ENCODE measurements around the gene CDC27.
A peak's percentile ranks its signal among the peaks of the same experiment; 100 is the strongest.
"Not testable (repeated sequence)": the region's sequence is repeated elsewhere in the genome, so short reads cannot be mapped to it uniquely, and the experiment has no call there.

Gene CDC27, protein sequence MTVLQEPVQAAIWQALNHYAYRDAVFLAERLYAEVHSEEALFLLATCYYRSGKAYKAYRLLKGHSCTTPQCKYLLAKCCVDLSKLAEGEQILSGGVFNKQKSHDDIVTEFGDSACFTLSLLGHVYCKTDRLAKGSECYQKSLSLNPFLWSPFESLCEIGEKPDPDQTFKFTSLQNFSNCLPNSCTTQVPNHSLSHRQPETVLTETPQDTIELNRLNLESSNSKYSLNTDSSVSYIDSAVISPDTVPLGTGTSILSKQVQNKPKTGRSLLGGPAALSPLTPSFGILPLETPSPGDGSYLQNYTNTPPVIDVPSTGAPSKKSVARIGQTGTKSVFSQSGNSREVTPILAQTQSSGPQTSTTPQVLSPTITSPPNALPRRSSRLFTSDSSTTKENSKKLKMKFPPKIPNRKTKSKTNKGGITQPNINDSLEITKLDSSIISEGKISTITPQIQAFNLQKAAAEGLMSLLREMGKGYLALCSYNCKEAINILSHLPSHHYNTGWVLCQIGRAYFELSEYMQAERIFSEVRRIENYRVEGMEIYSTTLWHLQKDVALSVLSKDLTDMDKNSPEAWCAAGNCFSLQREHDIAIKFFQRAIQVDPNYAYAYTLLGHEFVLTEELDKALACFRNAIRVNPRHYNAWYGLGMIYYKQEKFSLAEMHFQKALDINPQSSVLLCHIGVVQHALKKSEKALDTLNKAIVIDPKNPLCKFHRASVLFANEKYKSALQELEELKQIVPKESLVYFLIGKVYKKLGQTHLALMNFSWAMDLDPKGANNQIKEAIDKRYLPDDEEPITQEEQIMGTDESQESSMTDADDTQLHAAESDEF

DNA sequence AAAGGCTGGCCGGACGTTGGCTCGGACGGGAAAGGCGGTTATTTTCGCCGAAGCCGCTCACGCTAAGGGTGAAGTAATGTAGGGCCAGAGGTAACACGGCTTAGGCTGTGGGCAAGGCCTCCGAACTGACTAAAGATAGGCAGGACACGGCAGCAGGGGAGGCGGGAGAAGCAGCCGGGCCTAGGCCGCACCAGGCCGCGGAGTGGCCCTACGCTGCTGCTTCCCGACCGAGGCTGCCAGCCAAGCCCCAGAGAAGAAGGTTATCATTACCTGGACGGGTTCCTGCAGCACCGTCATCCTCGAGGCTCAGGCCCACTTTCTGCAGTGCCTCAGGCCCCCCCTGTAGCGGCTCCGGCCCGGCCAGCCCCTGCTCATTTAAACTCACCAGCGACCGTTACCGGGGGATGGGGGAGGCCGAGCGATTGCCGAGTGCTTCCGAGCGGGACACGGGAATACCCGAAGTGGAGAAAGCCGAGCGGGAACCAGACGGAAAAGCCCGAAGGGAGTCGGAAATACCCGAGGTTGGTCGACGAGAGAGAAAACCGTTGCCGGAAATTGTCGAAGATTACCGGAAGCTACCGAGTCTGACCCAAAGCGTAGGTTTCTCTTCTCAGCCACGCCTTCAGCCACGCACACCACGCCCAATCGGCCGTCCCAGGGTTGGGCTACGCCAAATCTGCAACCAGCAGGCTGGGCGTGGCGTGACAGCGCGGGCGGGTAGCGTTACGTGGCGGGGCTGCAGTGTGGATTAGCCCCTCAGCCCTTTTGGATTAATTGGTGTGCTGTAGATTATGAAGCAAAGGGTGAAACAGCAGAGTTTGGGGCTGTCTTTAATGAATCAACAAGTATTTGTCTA, at the start of gene CDC27:
TSS of gene CDC27 (minus strand) at position 420 of the 856 bp plus-strand sequence. CDS start at position 297, 123 bp downstream.
- peak; percentile 97 for DNase-seq

DNA sequence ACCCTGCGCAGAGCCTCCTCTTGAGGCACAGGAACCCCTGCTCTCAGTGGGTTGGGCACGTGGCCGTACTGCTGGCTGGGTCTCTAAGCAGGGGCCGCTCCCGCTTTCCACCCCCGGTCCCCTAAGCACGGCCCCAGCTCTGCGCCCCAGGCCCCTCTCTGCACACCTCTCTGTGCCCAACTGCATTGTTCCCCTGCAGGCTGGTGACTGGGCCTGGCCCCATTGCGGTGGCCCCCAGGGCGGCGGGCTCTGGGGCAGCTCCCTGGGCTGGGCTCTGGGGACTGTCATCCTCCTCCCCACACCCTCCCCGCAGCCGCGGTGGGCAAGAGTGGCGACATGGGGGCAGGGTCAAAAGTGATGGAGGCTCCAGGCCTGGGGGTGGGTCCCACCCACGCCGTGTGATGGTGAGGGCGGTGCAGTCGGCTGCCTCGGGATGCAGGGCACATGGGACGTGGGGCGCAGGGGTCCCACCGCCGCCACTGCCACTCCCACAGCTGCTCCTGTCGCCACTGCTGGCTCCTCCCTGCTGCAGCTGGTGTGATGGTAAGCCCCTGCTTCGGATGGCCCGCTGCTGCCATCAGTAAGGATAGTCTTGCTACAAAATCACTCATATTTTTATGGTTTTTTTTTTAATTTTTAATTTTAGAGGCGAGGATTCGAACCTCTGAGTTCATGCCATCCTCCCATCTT, 49.4 kb upstream of the CDC27 start:
- no peak for DNase-seq

DNA sequence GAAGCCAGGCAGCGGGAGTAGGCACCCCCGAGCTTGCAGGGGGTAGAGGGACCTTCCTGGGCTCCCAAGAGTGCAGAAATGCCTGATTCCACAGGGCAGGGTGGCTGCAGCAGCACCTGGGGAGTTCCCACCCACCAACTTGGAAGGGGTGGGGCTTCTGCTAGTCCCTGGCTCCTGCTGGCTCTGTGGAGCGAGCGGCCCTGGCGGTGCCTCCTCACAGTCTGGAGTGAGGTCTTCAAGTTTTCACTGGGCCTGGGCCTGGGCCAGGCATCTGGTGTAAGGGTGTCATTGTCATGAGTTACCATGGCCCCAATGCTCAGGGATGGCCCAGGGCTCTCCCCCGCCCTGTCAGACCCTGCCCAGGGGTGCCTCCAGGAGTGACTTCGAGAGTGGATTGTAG, 48.7 kb upstream of the CDC27 start:
- DNase-seq = no peak

DNA sequence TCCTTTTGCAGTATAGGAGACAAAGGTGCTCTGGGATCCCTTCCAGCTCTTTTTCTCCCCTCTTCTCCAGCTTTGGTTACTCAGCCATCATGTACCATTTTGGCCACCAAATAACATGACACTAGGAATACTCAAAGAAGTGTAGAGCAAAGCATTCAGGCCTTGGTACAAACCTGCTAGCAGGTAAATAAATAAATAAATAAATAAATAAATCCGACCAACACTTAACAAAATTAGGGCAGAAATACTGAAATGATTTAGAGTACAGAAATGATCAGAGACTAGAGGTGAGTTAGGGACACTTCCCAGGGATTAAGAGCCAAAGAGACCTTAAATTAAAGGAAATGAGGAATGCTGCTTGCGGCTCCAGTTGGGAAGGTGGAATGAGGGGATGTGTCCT, 46.8 kb upstream of the CDC27 start:
- no peak for DNase-seq

DNA sequence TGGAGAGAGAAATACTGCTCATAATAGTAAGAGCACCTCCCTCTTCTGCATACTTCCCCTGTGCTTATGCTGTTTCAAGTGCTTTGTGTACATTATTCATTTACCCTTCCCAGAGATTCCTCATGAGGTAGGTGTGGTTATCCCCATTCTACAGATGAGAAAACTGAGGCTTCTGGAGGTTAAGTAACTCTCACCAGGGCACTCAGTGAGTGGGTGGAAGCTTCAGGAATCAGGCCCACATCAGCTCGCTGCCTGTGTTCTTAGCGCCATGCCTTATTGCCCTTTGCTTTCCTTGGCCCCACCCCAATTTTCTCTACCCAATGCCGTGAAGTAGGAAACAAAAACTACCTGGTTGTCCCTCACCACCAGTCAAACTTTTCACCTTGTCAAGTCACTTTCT, 46.4 kb upstream of the CDC27 start:
- no peak for DNase-seq

DNA sequence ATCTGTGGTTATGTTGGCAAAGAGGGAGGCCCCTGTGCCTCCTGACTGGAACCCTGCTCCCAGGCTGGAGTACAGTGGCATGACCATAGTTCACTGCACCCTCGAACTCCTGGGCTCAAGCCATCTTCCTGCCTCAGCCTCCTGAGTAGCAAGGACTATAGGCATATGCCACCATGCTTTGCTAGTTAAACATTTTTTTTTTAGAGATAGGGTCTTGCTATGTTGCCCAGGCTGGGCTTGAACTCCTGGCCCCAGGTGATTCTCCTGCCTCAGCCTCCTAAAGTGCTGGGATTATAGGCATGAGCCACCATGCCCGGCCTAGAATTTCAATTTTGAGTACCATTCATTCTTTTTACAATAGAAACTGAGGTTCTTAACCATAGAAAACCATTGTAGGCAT, 43.4 kb upstream of the CDC27 start:
- DNase-seq = no peak

DNA sequence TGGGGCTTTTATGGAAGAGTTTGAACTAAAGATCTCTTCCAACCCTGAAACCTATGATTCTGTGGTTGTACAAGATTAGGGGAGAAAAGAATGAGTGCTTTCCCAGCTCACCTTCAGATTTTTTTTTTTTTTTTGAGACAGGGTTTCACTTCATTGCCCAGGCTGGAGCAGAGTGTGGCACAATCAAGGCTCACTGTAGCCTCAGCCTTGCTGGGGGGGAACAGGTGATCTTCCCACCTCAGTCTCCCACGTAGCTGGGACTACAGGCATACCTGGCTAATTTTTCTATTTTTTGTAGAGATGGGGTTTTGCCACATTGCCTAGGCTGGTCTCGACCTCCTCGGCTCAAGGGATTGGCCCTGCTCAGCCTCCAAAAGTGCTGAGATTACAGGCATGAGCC, 42.8 kb upstream of the CDC27 start:
- no peak for DNase-seq

DNA sequence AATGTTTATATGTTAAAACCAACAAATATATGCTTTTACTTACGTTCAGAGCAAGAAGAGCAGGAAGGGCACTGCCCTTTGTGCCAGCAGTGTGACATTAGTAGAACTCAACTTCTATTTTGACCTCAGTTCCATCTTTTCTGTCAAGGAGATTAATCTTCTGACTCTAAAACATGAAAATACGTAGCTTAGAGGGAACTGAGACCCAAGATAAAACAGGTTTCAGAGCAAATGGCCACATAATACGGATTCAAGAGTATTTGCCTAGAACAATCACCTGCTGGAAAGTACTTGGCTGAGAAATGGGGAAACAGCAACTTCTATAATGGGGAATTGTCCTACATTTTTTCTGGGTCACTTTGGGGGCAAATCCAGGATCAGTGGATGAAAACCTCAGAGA, 42.2 kb upstream of the CDC27 start:
- no peak for DNase-seq

DNA sequence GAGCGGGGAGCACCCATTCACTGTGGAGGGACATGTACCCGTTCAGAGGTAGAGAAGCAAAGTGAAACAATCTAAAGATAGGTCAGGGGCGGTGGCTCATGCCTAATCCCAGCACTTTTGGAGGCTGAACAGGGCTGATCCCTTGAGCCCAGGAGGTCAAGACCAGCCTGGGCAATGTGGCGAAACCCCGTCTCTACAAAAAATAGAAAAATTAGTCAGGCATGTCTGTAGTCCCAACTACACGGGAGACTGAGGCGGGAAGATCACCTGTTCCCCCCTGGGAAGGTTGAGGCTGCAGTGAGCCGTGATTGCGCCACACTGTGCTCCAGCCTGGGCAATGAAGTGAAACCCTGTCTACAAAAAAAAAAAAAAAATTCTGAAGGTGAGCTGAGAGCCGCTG, 41.8 kb upstream of the CDC27 start:
- no peak for DNase-seq

DNA sequence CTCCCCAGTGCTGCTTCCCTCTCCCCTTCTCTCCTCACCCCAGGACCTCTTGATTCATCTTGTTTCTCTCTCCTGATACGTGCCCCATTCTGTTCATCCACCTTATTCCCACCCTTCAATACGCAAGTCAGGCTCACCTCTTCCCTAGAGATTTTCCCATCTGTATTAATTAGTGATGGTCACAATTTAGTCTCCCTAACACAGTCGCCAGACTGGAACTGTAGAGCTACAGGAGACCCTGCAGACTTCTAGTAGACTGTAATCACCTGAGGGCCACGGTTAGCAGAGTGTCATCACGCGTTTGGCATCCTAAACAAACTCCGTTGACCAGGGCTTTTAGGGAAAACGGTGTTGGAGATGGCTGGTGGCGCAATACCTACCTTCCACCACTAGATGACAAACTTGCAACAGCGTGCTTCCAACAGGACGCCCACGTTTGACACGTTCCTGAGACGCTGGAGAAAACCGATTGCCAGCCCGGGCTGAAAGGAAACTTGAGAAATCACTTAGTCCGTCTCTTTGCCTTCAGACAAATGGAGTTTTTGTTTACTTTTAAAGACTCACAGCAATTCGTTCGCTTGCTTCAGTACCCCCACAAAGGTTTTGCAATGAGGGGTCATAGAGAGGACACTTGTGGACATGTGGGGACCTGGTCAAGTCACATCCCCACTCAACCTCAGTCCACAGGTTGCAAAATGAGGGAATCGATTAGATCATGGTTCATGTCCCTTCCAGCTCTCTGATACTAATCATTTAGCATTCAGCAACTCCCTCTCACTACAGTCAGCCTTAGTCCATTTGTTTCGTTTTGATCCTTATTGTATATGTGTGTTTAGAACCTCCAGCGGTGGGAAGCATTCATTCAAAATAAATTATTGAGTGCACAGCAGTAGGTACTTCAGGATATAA, 40.7 kb upstream of the CDC27 start:
- peak; percentile 53 for DNase-seq

DNA sequence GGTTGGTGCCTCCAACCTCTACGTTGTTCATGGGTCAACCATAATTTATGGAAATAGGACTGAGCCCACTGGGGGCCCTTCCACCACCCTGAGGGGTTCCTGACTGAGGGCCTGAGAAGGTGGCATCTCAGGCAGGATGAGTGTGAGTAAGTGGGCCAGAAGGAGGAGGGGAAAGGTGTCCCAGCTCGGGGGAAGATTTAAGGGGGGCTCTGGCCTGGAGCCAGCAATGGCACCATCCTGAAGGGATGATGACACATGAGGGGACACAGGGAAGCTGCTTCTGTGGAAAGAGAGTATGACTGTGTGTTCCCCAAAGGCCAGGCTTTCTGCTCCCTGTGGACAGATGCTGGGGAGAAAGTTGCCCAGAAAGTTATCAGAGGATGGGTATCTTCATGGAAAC, 38.8 kb upstream of the CDC27 start:
- DNase-seq = no peak

DNA sequence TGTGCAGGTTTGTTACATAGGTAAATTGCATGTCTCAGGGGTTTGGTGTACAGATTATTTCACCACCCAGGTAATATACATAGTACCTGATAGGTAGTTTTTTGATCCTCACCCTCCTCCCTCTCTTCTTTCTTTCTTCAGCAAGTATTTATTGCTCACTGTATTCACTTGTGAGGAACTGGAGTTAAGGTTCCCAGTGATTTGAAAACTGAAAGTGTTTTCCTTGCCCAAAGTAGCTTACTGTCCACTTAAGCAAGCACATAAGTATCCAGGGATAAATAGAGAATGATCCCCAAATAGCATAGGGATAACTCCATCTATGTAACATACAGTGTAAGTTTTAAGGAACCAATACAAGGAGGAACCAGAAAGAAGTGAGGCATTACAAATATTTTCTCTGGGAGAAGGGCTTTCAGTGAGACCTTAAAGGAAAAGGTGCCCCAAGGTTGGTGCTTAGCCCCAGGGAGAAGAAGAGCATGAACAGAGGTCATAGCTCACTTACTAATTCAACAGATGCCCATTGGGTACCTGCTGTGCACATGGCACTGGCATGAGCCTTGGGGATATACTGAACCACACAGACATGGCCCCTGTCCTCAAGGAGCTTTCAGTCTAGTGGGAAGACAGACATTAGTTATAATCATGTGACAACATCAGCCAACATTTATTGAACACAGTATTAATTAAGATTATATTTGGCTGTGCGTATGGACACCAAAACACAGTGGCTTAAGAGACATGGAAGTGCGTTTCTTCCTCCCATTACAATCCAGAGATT, 37.0 kb upstream of the CDC27 start:
- DNase-seq = no peak

DNA sequence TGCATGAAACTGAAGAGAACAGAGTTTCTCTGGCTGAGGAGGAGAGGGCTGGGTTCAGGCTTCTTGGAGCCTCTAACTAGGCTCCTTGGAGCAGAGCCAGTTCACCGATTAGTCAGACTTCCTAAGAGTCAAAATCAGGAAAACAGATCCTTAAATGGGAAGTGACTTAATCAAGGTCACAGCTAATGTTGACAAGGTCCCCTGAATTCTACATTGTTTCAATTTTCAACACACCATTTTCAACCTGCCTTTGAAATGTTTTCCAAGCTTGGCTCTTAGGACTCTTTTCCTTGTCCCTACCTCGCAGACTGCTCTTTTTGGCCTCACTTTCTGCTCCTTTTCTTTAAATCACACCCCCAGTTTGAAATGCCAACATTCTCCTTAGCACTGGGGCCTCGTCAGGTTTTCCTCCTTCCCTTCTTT, 36.4 kb upstream of the CDC27 start:
- no peak for DNase-seq

DNA sequence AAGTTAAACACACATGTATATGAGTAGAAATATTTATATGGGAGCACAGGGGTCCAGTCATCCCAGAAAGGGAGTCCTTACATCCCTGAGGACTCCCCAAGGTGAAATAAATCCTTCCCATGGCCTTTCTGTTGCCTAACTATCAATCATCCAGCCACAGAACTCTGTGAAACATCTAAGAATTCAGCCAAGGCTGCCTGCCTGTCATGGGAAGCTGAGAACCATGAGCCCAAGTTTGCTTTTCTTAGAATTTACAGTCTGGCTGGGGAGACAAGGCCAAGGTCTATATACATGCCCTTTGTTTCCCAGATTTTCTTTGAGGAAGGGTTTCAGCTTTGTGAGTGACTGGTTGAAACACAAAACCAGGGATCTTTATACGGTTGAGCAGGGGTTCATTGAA, 35.9 kb upstream of the CDC27 start:
- no peak for DNase-seq

DNA sequence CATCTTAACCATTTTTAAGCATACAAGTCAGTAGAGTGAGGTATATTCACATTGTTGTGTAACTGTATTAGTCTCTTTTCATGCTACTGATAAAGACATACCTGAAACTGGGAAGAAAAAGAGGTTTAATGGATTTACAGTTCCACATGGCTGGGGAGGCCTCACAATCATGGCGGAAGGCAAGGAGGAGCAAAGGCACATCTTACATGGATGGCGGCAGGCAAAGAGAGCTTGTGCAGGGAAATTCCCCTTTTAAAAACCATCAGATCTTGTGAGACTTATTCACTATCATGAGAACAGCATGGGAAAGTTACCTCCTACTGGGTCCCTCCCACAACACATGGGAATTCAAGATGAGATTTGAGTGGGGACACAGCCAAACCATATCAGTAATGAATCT, 35.0 kb upstream of the CDC27 start:
- DNase-seq = not testable (repeated sequence)

DNA sequence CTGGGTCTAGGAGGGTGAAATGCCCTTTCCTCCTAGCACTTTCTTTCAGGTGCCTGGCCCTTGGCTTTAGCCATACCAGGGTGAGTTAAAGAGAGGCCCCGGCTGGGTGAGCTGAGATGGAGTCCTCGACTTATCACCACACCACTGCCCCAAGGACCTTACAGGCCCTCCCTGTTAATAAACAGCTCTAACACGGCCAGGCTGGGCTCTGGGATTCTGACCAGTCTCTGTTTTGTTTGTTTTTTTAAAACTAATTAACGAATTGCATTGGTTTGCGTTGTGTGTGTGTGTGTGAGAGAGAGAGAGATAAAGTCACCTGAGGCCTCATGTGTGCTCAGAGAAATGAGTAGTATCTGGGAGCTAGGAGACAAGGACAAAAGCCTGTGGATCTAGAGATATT, 34.4 kb upstream of the CDC27 start:
- no peak for DNase-seq

DNA sequence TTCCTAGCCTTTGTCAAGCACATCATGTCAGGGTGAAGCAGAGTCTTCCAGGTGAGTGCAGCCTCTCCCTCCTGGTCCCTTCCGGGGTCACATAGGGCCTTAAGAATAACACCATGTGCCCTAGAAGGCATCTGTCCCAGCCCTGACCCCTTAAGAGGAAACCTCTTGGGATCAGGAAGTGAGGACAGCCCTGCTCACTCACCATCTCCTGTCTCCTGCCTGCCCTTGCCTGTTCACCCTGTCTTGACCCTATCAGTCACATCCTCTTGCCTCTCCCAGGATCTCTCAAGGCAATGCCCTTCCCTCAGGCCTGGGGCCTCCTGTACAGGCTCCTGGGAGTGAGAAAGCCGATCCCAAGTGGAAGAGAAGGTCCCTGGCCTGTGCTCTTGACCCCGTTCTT, 33.9 kb upstream of the CDC27 start:
- no peak for DNase-seq

DNA sequence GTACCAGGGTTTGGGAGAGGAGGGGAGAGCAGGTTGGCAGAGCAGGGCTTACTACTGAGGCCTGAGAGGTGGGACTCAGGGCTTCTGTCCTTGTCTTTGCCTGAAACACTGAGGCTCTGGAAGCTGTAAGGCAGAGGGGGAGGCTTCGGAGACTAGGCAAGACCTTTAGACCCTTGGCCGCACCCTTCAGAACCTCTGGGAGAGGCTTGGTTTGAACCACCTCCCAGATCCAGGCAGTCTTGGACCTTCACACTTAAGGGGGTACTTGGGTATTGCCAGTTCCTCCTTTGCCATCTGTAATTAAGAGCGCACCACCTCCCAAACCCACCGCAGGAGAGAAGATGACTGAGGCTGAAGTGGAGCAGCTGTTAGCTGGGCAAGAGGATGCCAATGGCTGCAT, 33.0 kb upstream of the CDC27 start:
- no peak for DNase-seq

DNA sequence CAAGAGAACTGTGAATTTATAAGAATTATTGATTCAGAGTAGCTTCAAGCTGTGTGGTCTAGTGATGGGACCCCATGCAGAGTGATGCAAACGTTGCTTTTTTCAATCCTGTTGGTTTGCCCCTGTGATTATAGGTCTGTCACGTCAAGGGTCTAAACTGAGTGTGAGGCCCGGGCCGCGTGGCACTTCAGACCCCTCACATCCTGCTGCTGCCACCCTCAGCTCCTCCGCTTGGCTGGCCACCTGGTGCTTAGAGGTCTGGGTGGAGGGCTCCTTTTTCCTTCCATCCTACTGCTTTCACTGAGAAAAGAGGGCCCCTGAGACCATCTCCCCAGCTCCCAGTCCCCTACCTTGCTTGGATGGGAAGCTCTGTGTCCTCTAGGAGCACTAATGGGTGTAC, 32.1 kb upstream of the CDC27 start:
- no peak for DNase-seq

DNA sequence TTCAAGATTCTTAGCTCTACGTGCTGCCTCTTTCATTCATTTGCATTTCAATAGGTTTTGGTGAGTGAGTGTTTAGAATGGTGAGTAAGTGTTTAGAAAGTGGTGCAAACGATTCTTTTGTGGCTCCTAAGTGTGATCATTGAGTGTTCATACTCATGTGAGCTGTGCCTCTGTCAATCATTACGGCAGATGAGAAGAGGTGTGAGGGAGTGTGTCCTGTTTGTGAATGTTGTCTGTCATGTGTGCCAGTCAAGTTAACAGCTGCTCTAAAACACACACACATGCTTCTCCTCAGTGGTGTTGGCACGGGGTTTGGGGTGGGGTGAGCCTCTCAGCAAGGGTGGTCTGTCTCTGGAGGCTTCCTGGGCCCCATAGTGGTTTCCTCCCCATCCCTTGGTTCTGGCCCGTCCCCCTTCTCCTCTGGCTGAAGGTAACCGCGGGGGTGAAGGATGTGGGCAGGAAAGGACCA, 31.5 kb upstream of the CDC27 start:
- no peak for DNase-seq
